Activated CD4-positive, alpha-beta T cell treated with anti-CD3 and anti-CD28 coated beads, Interleukin-2, amount 10 ng/mL, durations not matched to agents 24 days and 14 days (primary cell): ENCODE measurements around the gene PIRT. TPM values are rescaled to one million over a fixed set of nuclear protein-coding genes. Genes with fewer than 3 reads are reported as not detected.

Experiments used
- DNase-seq: peaks from one replicate; pipeline ENCODE4 v3.0.0; 2022
- H3K27ac Mint-ChIP-seq: one replicate; pipeline ENCODE4 v1.8.0; 2022; ENCODE audit warnings: mild to moderate bottlenecking, mixed read lengths
- H3K27me3 Mint-ChIP-seq: one replicate; pipeline ENCODE4 v1.8.0; 2022; ENCODE audit warnings: mixed read lengths
- H3K36me3 Mint-ChIP-seq: one replicate; pipeline ENCODE4 v1.8.0; 2022; ENCODE audit warnings: low read depth, mild to moderate bottlenecking, mixed read lengths
- H3K4me1 Mint-ChIP-seq: one replicate; pipeline ENCODE4 v1.8.0; 2021; ENCODE audit warnings: mixed read lengths
- H3K4me3 Mint-ChIP-seq: one replicate; pipeline ENCODE4 v1.8.0; 2022; ENCODE audit warnings: mild to moderate bottlenecking, moderate library complexity, mixed read lengths
- H3K9me3 Mint-ChIP-seq: one replicate; pipeline ENCODE4 v1.8.0; 2021; ENCODE audit warnings: mixed read lengths
- intact Hi-C: fragments of 100-400 bp; cut with micrococcal nuclease; formaldehyde crosslinking; loops from one replicate; pipeline ENCODE4 v1.15.1; 2023
- total RNA-seq: library from RNA; stranded (reverse); gene quantifications from 2 replicates; pipeline ENCODE4 v1.2.3, GENCODE V29; 2022

The PIRT gene
- total RNA-seq, 1 donor from 2014 or later: not detected

GRCh38 chr17:10790491-10791401, 47.1 kb downstream of the PIRT start:
- intact Hi-C loops: no loop called here
- H3K27me3 Mint-ChIP-seq: peaks cover 1% of the 10 kb centered on the region
- H3K27ac Mint-ChIP-seq: no peak overlapping the region
- H3K36me3 Mint-ChIP-seq: no peaks in the 10 kb centered on the region
- H3K4me1 Mint-ChIP-seq: no peaks in the 10 kb centered on the region
- DNase-seq: no peak
- H3K9me3 Mint-ChIP-seq: no peaks in the 10 kb centered on the region
- no peak overlapping the region for H3K4me3 Mint-ChIP-seq

- no peaks in the 10 kb centered on the region for H3K36me3 Mint-ChIP-seq
- H3K4me1 Mint-ChIP-seq: no peaks in the 10 kb centered on the region
- H3K27ac Mint-ChIP-seq: no peak overlapping the region
- no peak for DNase-seq
- no peaks in the 10 kb centered on the region for H3K9me3 Mint-ChIP-seq
- H3K27me3 Mint-ChIP-seq: peaks cover 1% of the 10 kb centered on the region
- intact Hi-C loops: no loop called here
- H3K4me3 Mint-ChIP-seq: no peak overlapping the region
Observed at GRCh38 chr17:10789694-10790271, 48.1 kb downstream of the PIRT start.

GRCh38 chr17:10787306-10788045, 50.4 kb downstream of the PIRT start:
- H3K27me3 Mint-ChIP-seq: no peaks in the 10 kb centered on the region
- H3K27ac Mint-ChIP-seq: no peak overlapping the region
- no peaks in the 10 kb centered on the region for H3K9me3 Mint-ChIP-seq
- H3K36me3 Mint-ChIP-seq: no peaks in the 10 kb centered on the region
- no peaks in the 10 kb centered on the region for H3K4me1 Mint-ChIP-seq
- intact Hi-C loops: no loop called here
- no peak for DNase-seq
- H3K4me3 Mint-ChIP-seq: no peak overlapping the region

GRCh38 chr17:10785295-10785694, 52.6 kb downstream of the PIRT start:
- DNase-seq: no peak
- Mint-ChIP-seq H3K4me1 (no peaks in the 10 kb centered on the region), H3K27ac (no peak overlapping the region), H3K36me3 (no peaks in the 10 kb centered on the region), H3K4me3 (no peak overlapping the region), H3K9me3 (no peaks in the 10 kb centered on the region), H3K27me3 (no peaks in the 10 kb centered on the region)
- intact Hi-C loops: no loop called here

GRCh38 chr17:10779609-10780008, 58.3 kb downstream of the PIRT start:
- DNase-seq: no peak
- H3K4me1 Mint-ChIP-seq: no peaks in the 10 kb centered on the region
- no peaks in the 10 kb centered on the region for H3K36me3 Mint-ChIP-seq
- intact Hi-C loops: no loop called here
- no peak overlapping the region for H3K27ac Mint-ChIP-seq
- no peak overlapping the region for H3K4me3 Mint-ChIP-seq
- H3K9me3 Mint-ChIP-seq: peaks cover 6% of the 10 kb centered on the region
- H3K27me3 Mint-ChIP-seq: no peaks in the 10 kb centered on the region

- no peaks in the 10 kb centered on the region for H3K36me3 Mint-ChIP-seq
- no peak overlapping the region for H3K4me3 Mint-ChIP-seq
- intact Hi-C loops: no loop called here
- H3K27ac Mint-ChIP-seq: no peak overlapping the region
- peaks cover 6% of the 10 kb centered on the region for H3K9me3 Mint-ChIP-seq
- no peaks in the 10 kb centered on the region for H3K4me1 Mint-ChIP-seq
- no peaks in the 10 kb centered on the region for H3K27me3 Mint-ChIP-seq
- DNase-seq: no peak
Observed at GRCh38 chr17:10777890-10778289, 60.0 kb downstream of the PIRT start.

- H3K36me3 Mint-ChIP-seq: no peaks in the 10 kb centered on the region
- no peaks in the 10 kb centered on the region for H3K4me1 Mint-ChIP-seq
- H3K27ac Mint-ChIP-seq: no peak overlapping the region
- no peaks in the 10 kb centered on the region for H3K27me3 Mint-ChIP-seq
- H3K4me3 Mint-ChIP-seq: no peak overlapping the region
- intact Hi-C loops: no loop called here
- no peak for DNase-seq
- peaks cover 6% of the 10 kb centered on the region for H3K9me3 Mint-ChIP-seq
Observed at GRCh38 chr17:10777131-10777807, 60.6 kb downstream of the PIRT start.

- Mint-ChIP-seq H3K27ac (no peak overlapping the region), H3K9me3 (peaks cover 10% of the 10 kb centered on the region), H3K4me1 (no peaks in the 10 kb centered on the region), H3K27me3 (no peaks in the 10 kb centered on the region), H3K36me3 (no peaks in the 10 kb centered on the region), H3K4me3 (no peak overlapping the region)
- DNase-seq: no peak
- intact Hi-C loops: no loop called here
Observed at GRCh38 chr17:10776381-10776780, 61.5 kb downstream of the PIRT start.

- DNase-seq: no peak
- Mint-ChIP-seq H3K27ac (no peak overlapping the region), H3K27me3 (no peaks in the 10 kb centered on the region), H3K4me1 (no peaks in the 10 kb centered on the region), H3K36me3 (no peaks in the 10 kb centered on the region), H3K4me3 (no peak overlapping the region), H3K9me3 (peaks cover 11% of the 10 kb centered on the region)
- intact Hi-C loops: no loop called here
Observed at GRCh38 chr17:10775740-10776356, 62.0 kb downstream of the PIRT start.

- H3K9me3 Mint-ChIP-seq: peaks cover 11% of the 10 kb centered on the region
- H3K27ac Mint-ChIP-seq: no peak overlapping the region
- intact Hi-C loops: no loop called here
- no peaks in the 10 kb centered on the region for H3K36me3 Mint-ChIP-seq
- no peaks in the 10 kb centered on the region for H3K27me3 Mint-ChIP-seq
- no peaks in the 10 kb centered on the region for H3K4me1 Mint-ChIP-seq
- H3K4me3 Mint-ChIP-seq: no peak overlapping the region
- no peak for DNase-seq
Observed at GRCh38 chr17:10775058-10775457, 62.8 kb downstream of the PIRT start.

GRCh38 chr17:10773391-10773790, 64.5 kb downstream of the PIRT start:
- no peaks in the 10 kb centered on the region for H3K27me3 Mint-ChIP-seq
- no peaks in the 10 kb centered on the region for H3K4me1 Mint-ChIP-seq

More at GRCh38 chr17:10773391-10773790, 64.5 kb downstream of the PIRT start:
- H3K36me3 Mint-ChIP-seq: no peaks in the 10 kb centered on the region
- no peak overlapping the region for H3K4me3 Mint-ChIP-seq
- H3K27ac Mint-ChIP-seq: no peak overlapping the region
- intact Hi-C loops: loop anchor here (2.0 kb wide), 1 partner anchor 71 kb away; no protein-coding TSS in a partner anchor
- no peak for DNase-seq
- peaks cover 11% of the 10 kb centered on the region for H3K9me3 Mint-ChIP-seq
